AG04449 (cell line): ENCODE data around the gene ADAMTS13.

Source experiments
- CTCF ChIA-PET: fragments of 350-600 bp; formaldehyde crosslinking; extraction: SDS; loops from one replicate; lab custom pipeline; 2021; ENCODE audit warnings: antibody characterized with exemption; lab: Yijun Ruan, JAX
- POLR2A ChIA-PET: fragments of 400-600, 350-600 bp; formaldehyde crosslinking; extraction: SDS; loops from one replicate; lab custom pipeline; 2020; ENCODE audit warnings: antibody characterized with exemption, inconsistent platforms; lab: Yijun Ruan, JAX
- DNase-seq: peaks from one replicate; pipeline ENCODE4 v3.0.0-alpha.2; 2010; ENCODE audit warnings: low read depth, low spot score
- H3K4me3 ChIP-seq: 2 replicates; pipeline ENCODE4 v1.5.1; 2011; ENCODE audit warnings: low read depth, mild to moderate bottlenecking, control low read depth, low read length
- TF ChIP-seq, protein P1 (sequence below): IDR thresholded peaks from one replicate; pipeline ENCODE4 v1.5.1; 2011; ENCODE audit warnings: mild to moderate bottlenecking, moderate library complexity, low read length, control low read depth, inconsistent platforms; ENCODE audit not compliant: insufficient read depth; ENCODE audit errors: missing control alignments

The ADAMTS13 gene

DNA sequence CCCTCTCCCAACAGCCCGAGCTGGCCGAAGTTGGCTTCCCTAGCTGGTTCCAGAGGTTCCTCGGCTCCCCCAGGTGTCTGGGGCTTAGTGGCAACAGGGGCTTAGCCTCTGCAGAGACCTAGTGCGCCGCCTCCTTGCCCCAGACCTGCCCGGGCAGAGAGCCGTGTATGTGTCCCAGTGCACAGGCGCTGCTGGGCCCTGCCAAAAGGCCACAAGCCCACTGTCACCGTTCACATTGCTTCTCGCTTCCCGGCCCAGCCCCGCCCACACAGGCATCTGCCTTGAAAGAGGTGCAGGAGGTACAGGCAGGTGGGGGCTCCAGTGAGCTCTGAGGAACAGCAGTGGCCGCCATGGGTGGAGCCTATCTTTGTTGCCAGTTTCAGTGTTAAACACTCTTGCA is 35.1 kb downstream of the ADAMTS13 start:
- POLR2A ChIA-PET: no interaction called here
- no peak for DNase-seq
- TF ChIP-seq, protein P1, sequence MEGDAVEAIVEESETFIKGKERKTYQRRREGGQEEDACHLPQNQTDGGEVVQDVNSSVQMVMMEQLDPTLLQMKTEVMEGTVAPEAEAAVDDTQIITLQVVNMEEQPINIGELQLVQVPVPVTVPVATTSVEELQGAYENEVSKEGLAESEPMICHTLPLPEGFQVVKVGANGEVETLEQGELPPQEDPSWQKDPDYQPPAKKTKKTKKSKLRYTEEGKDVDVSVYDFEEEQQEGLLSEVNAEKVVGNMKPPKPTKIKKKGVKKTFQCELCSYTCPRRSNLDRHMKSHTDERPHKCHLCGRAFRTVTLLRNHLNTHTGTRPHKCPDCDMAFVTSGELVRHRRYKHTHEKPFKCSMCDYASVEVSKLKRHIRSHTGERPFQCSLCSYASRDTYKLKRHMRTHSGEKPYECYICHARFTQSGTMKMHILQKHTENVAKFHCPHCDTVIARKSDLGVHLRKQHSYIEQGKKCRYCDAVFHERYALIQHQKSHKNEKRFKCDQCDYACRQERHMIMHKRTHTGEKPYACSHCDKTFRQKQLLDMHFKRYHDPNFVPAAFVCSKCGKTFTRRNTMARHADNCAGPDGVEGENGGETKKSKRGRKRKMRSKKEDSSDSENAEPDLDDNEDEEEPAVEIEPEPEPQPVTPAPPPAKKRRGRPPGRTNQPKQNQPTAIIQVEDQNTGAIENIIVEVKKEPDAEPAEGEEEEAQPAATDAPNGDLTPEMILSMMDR: no peak
- no peak overlapping the region for H3K4me3 ChIP-seq
- CTCF ChIA-PET: no interaction called here

DNA sequence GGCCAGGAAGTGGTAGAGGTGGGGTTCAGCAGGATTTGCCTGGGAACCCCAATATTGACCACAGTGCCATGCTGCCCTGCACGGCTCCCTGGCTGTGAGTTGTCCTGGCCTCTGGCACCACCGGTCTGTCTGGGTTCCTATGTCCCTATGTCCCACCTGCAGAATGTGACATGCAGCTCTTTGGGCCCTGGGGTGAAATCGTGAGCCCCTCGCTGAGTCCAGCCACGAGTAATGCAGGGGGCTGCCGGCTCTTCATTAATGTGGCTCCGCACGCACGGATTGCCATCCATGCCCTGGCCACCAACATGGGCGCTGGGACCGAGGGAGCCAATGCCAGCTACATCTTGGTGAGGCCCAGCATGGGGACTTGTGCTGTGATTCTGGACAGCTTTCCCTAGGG is 35.6 kb downstream of the ADAMTS13 start:
- no peak for DNase-seq
- CTCF ChIA-PET: interaction anchor here (1.0 kb wide), 1 partner anchor 19 kb away, joined by 3 read pairs; no protein-coding TSS in a partner anchor
- TF ChIP-seq, protein P1: no peak
- no peak overlapping the region for H3K4me3 ChIP-seq
- POLR2A ChIA-PET: no interaction called here

DNA sequence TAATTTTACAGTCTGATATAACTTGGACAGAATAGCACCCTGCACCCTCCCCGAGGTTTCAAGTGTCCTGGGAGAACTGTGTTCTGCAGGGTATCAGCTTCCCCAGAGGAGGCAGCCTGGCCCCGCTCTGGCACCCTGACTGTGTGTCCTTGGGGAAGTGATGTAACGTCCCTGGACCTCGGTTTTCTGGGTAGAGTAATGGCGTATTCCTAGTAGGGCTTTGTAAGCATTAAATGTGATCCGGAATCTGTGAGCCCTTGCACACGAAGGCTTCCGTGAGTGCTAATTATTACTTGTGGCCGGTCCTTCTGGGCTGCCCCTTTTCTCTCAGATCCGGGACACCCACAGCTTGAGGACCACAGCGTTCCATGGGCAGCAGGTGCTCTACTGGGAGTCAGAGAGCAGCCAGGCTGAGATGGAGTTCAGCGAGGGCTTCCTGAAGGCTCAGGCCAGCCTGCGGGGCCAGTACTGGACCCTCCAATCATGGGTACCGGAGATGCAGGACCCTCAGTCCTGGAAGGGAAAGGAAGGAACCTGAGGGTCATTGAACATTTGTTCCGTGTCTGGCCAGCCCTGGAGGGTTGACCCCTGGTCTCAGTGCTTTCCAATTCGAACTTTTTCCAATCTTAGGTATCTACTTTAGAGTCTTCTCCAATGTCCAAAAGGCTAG is 36.6 kb downstream of the ADAMTS13 start:
- peak overlapping the region; percentile 90 for H3K4me3 ChIP-seq
- POLR2A ChIA-PET: interaction anchor here (1.0 to 1.2 kb wide), 3 partner anchors 20 to 111 kb away, joined by 4 to 6 read pairs (median 4); partner anchors contain the start of genes MED22, RPL7A and SLC2A6
- TF ChIP-seq, protein P1: no peak
- DNase-seq: no peak
- CTCF ChIA-PET: interaction anchor here (0.8 to 1.2 kb wide), 4 partner anchors 11 to 273 kb away, joined by 3 to 4 read pairs (median 3); no protein-coding TSS in a partner anchor

DNA sequence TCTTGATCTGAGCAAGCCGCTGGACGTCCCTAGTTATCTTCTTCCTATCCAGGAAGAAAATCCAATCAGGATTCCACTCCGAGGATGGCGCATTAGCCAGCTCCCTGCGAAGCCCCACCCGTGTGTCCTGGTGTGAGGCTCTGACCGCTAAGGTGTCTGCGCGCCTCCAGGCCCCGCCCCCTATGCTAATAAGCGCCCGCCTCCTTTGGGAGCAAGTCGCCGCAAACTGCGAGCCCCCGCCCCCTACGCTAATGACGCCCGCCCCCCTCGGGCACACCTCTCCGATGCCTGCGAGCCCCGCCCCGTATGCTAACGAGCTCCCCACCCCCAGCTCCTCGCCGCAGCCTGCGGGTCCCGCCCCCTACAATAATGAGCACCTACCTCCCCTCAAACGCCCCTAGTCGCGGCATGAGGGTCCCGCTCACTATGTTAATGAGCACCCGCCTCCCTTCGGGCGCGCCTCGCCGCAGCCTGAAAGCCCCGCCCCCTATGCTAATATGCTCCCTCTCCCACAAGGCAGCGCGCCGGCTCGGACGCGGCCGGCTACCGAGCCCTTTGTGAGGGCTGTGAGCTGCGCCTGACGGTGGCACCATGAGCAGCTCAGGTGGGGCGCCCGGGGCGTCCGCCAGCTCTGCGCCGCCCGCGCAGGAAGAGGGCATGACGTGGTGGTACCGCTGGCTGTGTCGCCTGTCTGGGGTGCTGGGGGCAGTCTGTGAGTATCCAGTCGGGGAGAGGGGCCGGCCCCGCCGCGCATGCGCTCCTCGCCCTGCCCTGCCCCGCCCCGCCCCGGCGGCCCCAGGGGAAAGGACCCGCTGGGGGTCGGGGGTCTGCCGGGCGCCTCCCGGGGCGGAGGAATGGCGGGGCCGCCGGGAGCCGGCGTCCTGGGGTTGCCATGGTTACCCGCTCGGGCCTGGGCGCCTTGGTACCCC is 37.6 kb downstream of the ADAMTS13 start, which contains the start of gene CACFD1:
Gene CACFD1, plus strand, starts transcription at position 503 of the 929 bp plus-strand sequence. Its CDS starts 89 bp downstream, at position 592.
- TF ChIP-seq, protein P1: no peak
- POLR2A ChIA-PET: interaction anchor here (1.0 to 1.2 kb wide), 3 partner anchors 19 to 112 kb away, joined by 4 to 6 read pairs (median 4); partner anchors contain the start of genes MED22, RPL7A and SLC2A6
- peak within 1 kb of the TSS; percentile 90 for H3K4me3 ChIP-seq
- CTCF ChIA-PET: interaction anchor here (0.8 to 2.6 kb wide), 4 partner anchors 10 to 274 kb away, joined by 3 to 7 read pairs (median 4); no protein-coding TSS in a partner anchor
- DNase-seq: peak; percentile 34

DNA sequence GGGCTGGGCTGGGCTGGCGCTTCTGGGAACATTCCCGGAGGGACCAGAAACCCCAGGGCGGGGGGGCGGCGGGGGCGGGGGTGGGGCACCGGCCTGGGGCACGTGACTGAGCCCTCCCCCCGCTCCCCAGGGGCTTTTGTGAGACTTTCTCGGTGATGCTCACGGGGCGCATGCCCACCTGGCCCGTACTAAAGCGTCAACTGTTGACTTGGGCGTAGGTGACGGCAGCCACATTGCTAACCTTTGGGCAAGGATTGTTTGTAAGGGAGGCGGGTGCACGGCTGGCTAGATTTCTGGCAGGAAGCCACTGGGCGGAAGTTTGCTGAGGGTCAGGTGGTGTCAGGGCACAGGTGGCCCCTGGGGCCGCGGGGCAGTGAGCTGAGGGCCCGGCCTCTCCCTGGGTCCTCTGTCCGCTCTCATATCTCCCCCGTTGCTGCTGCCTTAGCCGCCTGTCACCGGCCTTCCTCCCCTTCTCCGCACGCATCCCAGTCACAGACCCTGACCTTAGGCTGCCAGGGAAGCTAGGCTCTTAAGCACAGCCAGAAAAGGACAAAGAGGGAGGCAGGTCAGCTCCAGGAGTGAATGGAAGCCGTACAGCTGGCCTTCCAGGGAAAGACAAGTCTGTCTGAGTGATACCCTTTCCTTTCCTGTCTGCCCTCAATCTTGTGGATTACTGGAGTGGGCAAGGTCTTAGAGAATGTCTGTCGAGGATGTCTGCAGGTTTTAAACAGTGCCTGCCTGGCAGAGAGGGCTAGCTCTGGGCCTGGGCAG is 38.4 kb downstream of the ADAMTS13 start:
- TF ChIP-seq, protein P1: no peak
- POLR2A ChIA-PET: no interaction called here
- H3K4me3 ChIP-seq: peak overlapping the region; percentile 90
- CTCF ChIA-PET: interaction anchor here (1.2 to 2.6 kb wide), 3 partner anchors 9 to 24 kb away, joined by 3 to 7 read pairs (median 4); partner anchors contain the start of gene SLC2A6
- no peak for DNase-seq
